ENCODE measurements around the gene TBX18.

TBX18 gene

GRCh38 chr6:84671183-84671582 is 93.2 kb downstream of the TBX18 start:
- DNase-seq (ENCODE audit: low read depth): no peak

- DNase-seq (ENCODE audit: low read depth): no peak
Measured at GRCh38 chr6:84669945-84670344, 94.5 kb downstream of the TBX18 start.

GRCh38 chr6:84667252-84668213 is 96.9 kb downstream of the TBX18 start:
- DNase-seq (ENCODE audit: low read depth): no peak

GRCh38 chr6:84665401-84665800 is 99.0 kb downstream of the TBX18 start:
- no peak for DNase-seq (ENCODE audit: low read depth)

- no peak for DNase-seq (ENCODE audit: low read depth)
Measured at GRCh38 chr6:84663866-84664265, 100.5 kb downstream of the TBX18 start.

GRCh38 chr6:84657486-84657885 is 106.9 kb downstream of the TBX18 start:
- DNase-seq (ENCODE audit: low read depth): no peak

- no peak for DNase-seq (ENCODE audit: low read depth)
Measured at GRCh38 chr6:84657025-84657424, 107.4 kb downstream of the TBX18 start.

- no peak for DNase-seq (ENCODE audit: low read depth)
Measured at GRCh38 chr6:84653027-84653551, 111.3 kb downstream of the TBX18 start.

- DNase-seq (ENCODE audit: low read depth): peak; percentile 72
Measured at GRCh38 chr6:84652356-84653026, 111.9 kb downstream of the TBX18 start.

GRCh38 chr6:84651583-84651982 is 112.8 kb downstream of the TBX18 start:
- DNase-seq (ENCODE audit: low read depth): no peak

GRCh38 chr6:84648444-84648843 is 116.0 kb downstream of the TBX18 start:
- DNase-seq (ENCODE audit: low read depth): no peak

GRCh38 chr6:84645563-84646266 is 118.7 kb downstream of the TBX18 start:
- DNase-seq (ENCODE audit: low read depth): peak; percentile 57

- peak; percentile 52 for DNase-seq (ENCODE audit: low read depth)
Measured at GRCh38 chr6:84645000-84645399, 119.4 kb downstream of the TBX18 start.

GRCh38 chr6:84643778-84644177 is 120.6 kb downstream of the TBX18 start:
- DNase-seq (ENCODE audit: low read depth): no peak

GRCh38 chr6:84641076-84641475 is 123.3 kb downstream of the TBX18 start:
- DNase-seq (ENCODE audit: low read depth): peak; percentile 49

- peak; percentile 36 for DNase-seq (ENCODE audit: low read depth)
Measured at GRCh38 chr6:84639396-84639795, 125.0 kb downstream of the TBX18 start.

- no peak for DNase-seq (ENCODE audit: low read depth)
Measured at GRCh38 chr6:84638286-84638685, 126.1 kb downstream of the TBX18 start.

All from fibroblast of gingiva (primary cell).